ENCODE measurements around the gene LIMS2. TPM values are rescaled to one million over a fixed set of nuclear protein-coding genes. Genes with fewer than 3 reads are reported as not detected.

The LIMS2 gene
- total and polyA plus RNA-seq, 7 donors = 9.3 to 31.8 (median 16.4) TPM

- peak overlapping the region; percentile 5 for H3K27ac ChIP-seq
- H3K4me1 ChIP-seq = peaks cover 13% of the 10 kb centered on the region
- no peaks in the 10 kb centered on the region for H3K9me3 ChIP-seq
- intact Hi-C loops (cut with DNase I) = no loop called here
- DNase-seq (no peak), ATAC-seq (peak in 2 of 4 donors; percentile 14 to 23)
- H3K27me3 ChIP-seq (ENCODE audit: insufficient read depth in 3 of 3, low read length in 2 of 3) = no peaks in the 10 kb centered on the region
- TF ChIP-seq CTCF (IDR thresholded peaks at IDR 0.05) = peak; percentile 6
- H3K4me3 ChIP-seq = no peak overlapping the region
- 77 to 83% (median 78%) methylated on average over 22 to 25 of the region's 25 CpGs for WGBS, 3 donors
- no peaks in the 10 kb centered on the region for H3K36me3 ChIP-seq (ENCODE audit: insufficient read depth in 1 of 2, low read depth in 1 of 2)
Observed at GRCh38 chr2:127640082-127641072, 35.0 kb downstream of the LIMS2 start.

- no peak for TF ChIP-seq CTCF (IDR thresholded peaks at IDR 0.05)
- H3K27me3 ChIP-seq (ENCODE audit: insufficient read depth in 3 of 3, low read length in 2 of 3) = no peaks in the 10 kb centered on the region
- intact Hi-C loops (cut with DNase I) = no loop called here
- no peak overlapping the region for H3K4me3 ChIP-seq
- H3K36me3 ChIP-seq (ENCODE audit: insufficient read depth in 1 of 2, low read depth in 1 of 2) = no peaks in the 10 kb centered on the region
- peaks cover 14% of the 10 kb centered on the region for H3K4me1 ChIP-seq
- DNase-seq (no peak), ATAC-seq (no peak)
- no peaks in the 10 kb centered on the region for H3K9me3 ChIP-seq
- H3K27ac ChIP-seq = peak overlapping the region; percentile 5
- 94 to 96% (median 94%) methylated on average over 13 of the region's 13 CpGs for WGBS, 3 donors
Observed at GRCh38 chr2:127639111-127639474, 36.2 kb downstream of the LIMS2 start.

- intact Hi-C loops (cut with DNase I) = no loop called here
- H3K27me3 ChIP-seq (ENCODE audit: insufficient read depth in 3 of 3, low read length in 2 of 3) = no peaks in the 10 kb centered on the region
- WGBS, 3 donors = 71 to 82% (median 81%) methylated on average over 23 of the region's 23 CpGs
- no peak for TF ChIP-seq CTCF (IDR thresholded peaks at IDR 0.05)
- H3K36me3 ChIP-seq (ENCODE audit: insufficient read depth in 1 of 2, low read depth in 1 of 2) = no peaks in the 10 kb centered on the region
- ATAC-seq (peak in 1 of 4 donors; percentile 19), DNase-seq (peak; percentile 30 to 74)
- H3K9me3 ChIP-seq = no peaks in the 10 kb centered on the region
- no peak overlapping the region for H3K4me3 ChIP-seq
- H3K27ac ChIP-seq = peak overlapping the region; percentile 74
- peaks cover 18% of the 10 kb centered on the region for H3K4me1 ChIP-seq
Observed at GRCh38 chr2:127638361-127639110, 36.8 kb downstream of the LIMS2 start.

GRCh38 chr2:127637725-127638252 is 37.5 kb downstream of the LIMS2 start:
- peak; percentile 13 to 46 (median 38) for ATAC-seq
- peak overlapping the region; percentile 74 for H3K27ac ChIP-seq
- H3K27me3 ChIP-seq (ENCODE audit: insufficient read depth in 3 of 3, low read length in 2 of 3) = no peaks in the 10 kb centered on the region
- TF ChIP-seq CTCF (IDR thresholded peaks at IDR 0.05) = no peak
- intact Hi-C loops (cut with DNase I) = no loop called here
- DNase-seq = peak; percentile 55 to 67
- H3K9me3 ChIP-seq = no peaks in the 10 kb centered on the region
- H3K36me3 ChIP-seq (ENCODE audit: insufficient read depth in 1 of 2, low read depth in 1 of 2) = no peaks in the 10 kb centered on the region
- peaks cover 18% of the 10 kb centered on the region for H3K4me1 ChIP-seq
- no peak overlapping the region for H3K4me3 ChIP-seq
- WGBS, 3 donors = 40 to 52% (median 52%) methylated on average over 8 of the region's 8 CpGs
